ENCODE data around the gene NUP205.

NUP205 gene

GRCh38 chr7:135682191-135682590 lies 124.5 kb downstream of the NUP205 start:
- ChIA-PET POLR2A (interaction anchor here (1.0 kb wide), 1 partner anchor 10 kb away, joined by 3 read pairs; no protein-coding TSS in a partner anchor), CTCF (interaction anchor here (0.6 to 2.4 kb wide), 4 partner anchors 9 to 360 kb away, joined by 3 to 19 read pairs (median 4); no protein-coding TSS in a partner anchor)
- no peaks in the 10 kb centered on the region for H3K4me1 ChIP-seq (ENCODE audit: control insufficient read depth, insufficient read depth, low read length)
- H3K36me3 ChIP-seq (ENCODE audit: control insufficient read depth in 2 of 2, insufficient read depth in 1 of 2, low read length in 2 of 2): peaks cover 0 to 74% of the 10 kb centered on the region in 2 experiments; a peak in 1 of 3 replicates
- H3K27ac ChIP-seq (ENCODE audit: extremely low read depth, low read depth, low read length): no peak overlapping the region
- H3K9me3 ChIP-seq (ENCODE audit: control insufficient read depth, insufficient read depth, low read depth, low read length): no peaks in the 10 kb centered on the region
- TF ChIP-seq HOXA7 (CRISPR knock-in tag; IDR thresholded peaks at IDR 0.05; ENCODE audit: borderline replicate concordance) (no peak), EGR2 (tag by site-specific recombination; IDR thresholded peaks at IDR 0.05; ENCODE audit: low read depth) (0 out of 2 replicates have a peak, but pooled peaks have one; percentile 12)
- no peak overlapping the region for H3K4me3 ChIP-seq (ENCODE audit: low read depth, low read length)

GRCh38 chr7:135683609-135684008 lies 125.9 kb downstream of the NUP205 start:
- POLR2A ChIA-PET: no interaction called here
- Histone ChIP-seq H3K4me1 (ENCODE audit: control insufficient read depth, insufficient read depth, low read length) (no peaks in the 10 kb centered on the region), H3K4me3 (ENCODE audit: low read depth, low read length) (no peak overlapping the region), H3K27ac (ENCODE audit: extremely low read depth, low read depth, low read length) (no peak overlapping the region), H3K9me3 (ENCODE audit: control insufficient read depth, insufficient read depth, low read depth, low read length) (no peaks in the 10 kb centered on the region), H3K36me3 (ENCODE audit: control insufficient read depth in 2 of 2, insufficient read depth in 1 of 2, low read length in 2 of 2) (peaks cover 0 to 72% of the 10 kb centered on the region in 2 experiments; a peak in 1 of 3 replicates)
- no peak for TF ChIP-seq OVOL3 (tag by site-specific recombination; IDR thresholded peaks at IDR 0.05)
- TF ChIP-seq ZNF76 (tag by site-specific recombination; IDR thresholded peaks at IDR 0.05; ENCODE audit: borderline replicate concordance, low read depth): no peak
- no peak for TF ChIP-seq ZNF19 (tag by site-specific recombination; IDR thresholded peaks at IDR 0.05; ENCODE audit: low read depth)
- CTCF ChIA-PET: interaction anchor here (0.6 kb wide), 1 partner anchor 41 kb away, joined by 3 read pairs; no protein-coding TSS in a partner anchor

GRCh38 chr7:135684136-135684535 lies 126.4 kb downstream of the NUP205 start:
- Histone ChIP-seq H3K36me3 (ENCODE audit: control insufficient read depth in 2 of 2, insufficient read depth in 1 of 2, low read length in 2 of 2) (peaks cover 0 to 67% of the 10 kb centered on the region in 2 experiments; a peak in 1 of 3 replicates), H3K4me1 (ENCODE audit: control insufficient read depth, insufficient read depth, low read length) (no peaks in the 10 kb centered on the region), H3K9me3 (ENCODE audit: control insufficient read depth, insufficient read depth, low read depth, low read length) (no peaks in the 10 kb centered on the region), H3K27ac (ENCODE audit: extremely low read depth, low read depth, low read length) (no peak overlapping the region), H3K4me3 (ENCODE audit: low read depth, low read length) (no peak overlapping the region)
- POLR2A ChIA-PET: no interaction called here
- CTCF ChIA-PET: interaction anchor here (0.6 kb wide), 1 partner anchor 28 kb away, joined by 3 read pairs; no protein-coding TSS in a partner anchor
- no peak for TF ChIP-seq ZSCAN18 (tag by site-specific recombination; IDR thresholded peaks at IDR 0.05)
- no peak for TF ChIP-seq ZNF776 (tag by site-specific recombination; IDR thresholded peaks at IDR 0.05; ENCODE audit: borderline replicate concordance)
- TF ChIP-seq BCL11A (tag by site-specific recombination; IDR thresholded peaks at IDR 0.05; ENCODE audit: low read depth): no peak
- no peak for TF ChIP-seq ZBTB26 (tag by site-specific recombination; optimal IDR thresholded peaks at IDR 0.05)
- TF ChIP-seq ZNF548 (tag by site-specific recombination; IDR thresholded peaks at IDR 0.05): no peak
- no peak for TF ChIP-seq SALL2 (tag by site-specific recombination; IDR thresholded peaks at IDR 0.05; ENCODE audit: borderline replicate concordance)
- TF ChIP-seq ZNF585B (tag by site-specific recombination; IDR thresholded peaks at IDR 0.05): no peak
- no peak for TF ChIP-seq BCL6B (tag by site-specific recombination; IDR thresholded peaks at IDR 0.05)
- no peak for TF ChIP-seq ZNF37A (tag by site-specific recombination; IDR thresholded peaks at IDR 0.05)
- no peak for TF ChIP-seq SP7 (tag by site-specific recombination; IDR thresholded peaks at IDR 0.05)
- no peak for TF ChIP-seq ZNF280D (tag by site-specific recombination; IDR thresholded peaks at IDR 0.05)
- no peak for TF ChIP-seq ZNF140 (tag by site-specific recombination; IDR thresholded peaks at IDR 0.05)
- no peak for TF ChIP-seq ZNF704 (tag by site-specific recombination; IDR thresholded peaks at IDR 0.05)
- no peak for TF ChIP-seq ZNF621 (tag by site-specific recombination; IDR thresholded peaks at IDR 0.05)
- TF ChIP-seq ZNF221 (tag by site-specific recombination; IDR thresholded peaks at IDR 0.05; ENCODE audit: borderline replicate concordance): no peak
- TF ChIP-seq ZNF513 (tag by site-specific recombination; IDR thresholded peaks at IDR 0.05): no peak
- TF ChIP-seq KLF9 (tag by site-specific recombination; IDR thresholded peaks at IDR 0.05; ENCODE audit: low read depth): no peak

Measured in HEK293 (cell line).